Neural cell (in vitro differentiated cells): ENCODE results near the gene ANKIB1. TPM values are rescaled to one million over a fixed set of nuclear protein-coding genes. Genes with fewer than 3 reads are reported as not detected.

Source experiments
- H2AFZ ChIP-seq: fragments of 200-600, 300-800 bp; sonication (generic), shearing (Covaris generic); 2 replicates; pipeline ENCODE4 v1.6.0; 2014; ENCODE audit warnings: low read depth, mild to moderate bottlenecking, antibody characterized with exemption, low read length, moderate library complexity
- H3F3A ChIP-seq: fragments of 200-600 bp; shearing (Covaris generic); 2 replicates; pipeline ENCODE4 v1.6.1; 2016; ENCODE audit warnings: mild to moderate bottlenecking, moderate library complexity, mixed read lengths, antibody characterized with exemption, low read length; ENCODE audit not compliant: insufficient read depth, poor library complexity, severe bottlenecking
- H3K27ac ChIP-seq: fragments of 200-600, 300-800 bp; sonication (generic), shearing (Covaris generic); 2 replicates; pipeline ENCODE4 v1.5.1; 2014; ENCODE audit warnings: mild to moderate bottlenecking, low read length, moderate library complexity
- H3K27me3 ChIP-seq: fragments of 300-800, 200-600 bp; sonication (generic), shearing (Covaris generic); 2 replicates; pipeline ENCODE4 v1.6.0; 2014; ENCODE audit warnings: mild to moderate bottlenecking, low read depth, low read length, moderate library complexity; ENCODE audit not compliant: insufficient read depth
- H3K36me3 ChIP-seq: fragments of 300-800, 200-600 bp; sonication (generic), shearing (Covaris generic); 2 replicates; pipeline ENCODE4 v1.5.1; 2014; ENCODE audit warnings: mild to moderate bottlenecking, antibody characterized with exemption, low read length, moderate library complexity; ENCODE audit not compliant: insufficient read depth
- H3K4me2 ChIP-seq: fragments of 300-800, 200-600 bp; sonication (generic), shearing (Covaris generic); 2 replicates; pipeline ENCODE4 v1.6.0; 2014; ENCODE audit warnings: mild to moderate bottlenecking, low read length
- H3K4me3 ChIP-seq: fragments of 300-800, 200-600 bp; sonication (generic), shearing (Covaris generic); 2 replicates; pipeline ENCODE4 v1.5.1; 2014; ENCODE audit warnings: mild to moderate bottlenecking, low read length, moderate library complexity
- H3K79me2 ChIP-seq: fragments of 200-600 bp; shearing (Covaris generic); replicated peaks from 2 replicates; pipeline ENCODE4 v1.6.0; 2014; ENCODE audit warnings: mild to moderate bottlenecking, low read length, moderate library complexity; ENCODE audit not compliant: insufficient read depth
- H3K9ac ChIP-seq: fragments of 300-800, 200-600 bp; sonication (generic), shearing (Covaris generic); 2 replicates; pipeline ENCODE4 v1.6.1; 2016; ENCODE audit warnings: mild to moderate bottlenecking, low read length, mixed read lengths
- H3K9me2 ChIP-seq: fragments of 200-600 bp; shearing (Covaris generic); 2 replicates; pipeline ENCODE4 v1.6.1; 2016; ENCODE audit warnings: mild to moderate bottlenecking, low read length, mixed read lengths; ENCODE audit not compliant: insufficient read depth
- H3K9me3 ChIP-seq: fragments of 200-600, 300-800 bp; sonication (generic), shearing (Covaris generic); 2 replicates; pipeline ENCODE4 v1.6.1; 2016; ENCODE audit warnings: mild to moderate bottlenecking, mixed run types, low read length, moderate library complexity, mixed read lengths
- H4K20me1 ChIP-seq: fragments of 200-600 bp; shearing (Covaris generic); 2 replicates; pipeline ENCODE4 v1.6.1; 2016; ENCODE audit warnings: mild to moderate bottlenecking, mixed run types; ENCODE audit not compliant: insufficient read depth
- EP300 ChIP-seq: fragments of 450-650 bp; conservative IDR thresholded peaks from 2 replicates; pipeline ENCODE4 v1.6.1; 2014; ENCODE audit warnings: antibody characterized with exemption, mild to moderate bottlenecking, moderate library complexity; ENCODE audit not compliant: poor library complexity, severe bottlenecking
- EZH2 ChIP-seq: fragments of 200-600, 300-800 bp; shearing (Covaris generic), sonication (generic); IDR thresholded peaks from 2 replicates; pipeline ENCODE4 v1.6.1; 2014; ENCODE audit warnings: antibody characterized with exemption, low read length, borderline replicate concordance, mild to moderate bottlenecking; ENCODE audit not compliant: insufficient read depth, poor library complexity, severe bottlenecking
- MXI1 ChIP-seq: fragments of 450-650 bp; conservative IDR thresholded peaks from 2 replicates; pipeline ENCODE4 v1.6.1; 2014; ENCODE audit warnings: antibody characterized with exemption, mild to moderate bottlenecking; ENCODE audit not compliant: poor library complexity, severe bottlenecking
- POLR2AphosphoS5 ChIP-seq: IDR thresholded peaks from 2 replicates; pipeline ENCODE4 v1.6.1; 2012
- RAD21 ChIP-seq: fragments of 450-650 bp; conservative IDR thresholded peaks from 2 replicates; pipeline ENCODE4 v1.6.1; 2014; ENCODE audit warnings: antibody characterized with exemption, mild to moderate bottlenecking, moderate library complexity
- SMC3 ChIP-seq: fragments of 450-650 bp; conservative IDR thresholded peaks from 2 replicates; pipeline ENCODE4 v1.6.1; 2014; ENCODE audit warnings: antibody characterized with exemption, mild to moderate bottlenecking, moderate library complexity; ENCODE audit not compliant: poor library complexity
- TAF1 ChIP-seq: IDR thresholded peaks from 2 replicates; pipeline ENCODE4 v1.6.1; 2012; ENCODE audit warnings: low read depth
- polyA plus RNA-seq: library from polyadenylated mRNA; depleted of rRNA; stranded (reverse); fragments of >200 nt; gene quantifications from 2 replicates; pipeline ENCODE4 v1.2.3, GENCODE V29; 2014
- TF ChIP-seq, protein P1 (sequence below): fragments of 450-650 bp; IDR thresholded peaks from 2 replicates; pipeline ENCODE4 v1.5.1; 2014; ENCODE audit warnings: antibody characterized with exemption, mild to moderate bottlenecking, moderate library complexity; ENCODE audit not compliant: poor library complexity, severe bottlenecking
- TF ChIP-seq, protein P2 (sequence below): IDR thresholded peaks from 2 replicates; pipeline ENCODE4 v1.6.1; 2012; ENCODE audit warnings: borderline replicate concordance

ANKIB1 gene
- polyA plus RNA-seq, 1 donor from 2014 or later = 83.0 TPM

DNA sequence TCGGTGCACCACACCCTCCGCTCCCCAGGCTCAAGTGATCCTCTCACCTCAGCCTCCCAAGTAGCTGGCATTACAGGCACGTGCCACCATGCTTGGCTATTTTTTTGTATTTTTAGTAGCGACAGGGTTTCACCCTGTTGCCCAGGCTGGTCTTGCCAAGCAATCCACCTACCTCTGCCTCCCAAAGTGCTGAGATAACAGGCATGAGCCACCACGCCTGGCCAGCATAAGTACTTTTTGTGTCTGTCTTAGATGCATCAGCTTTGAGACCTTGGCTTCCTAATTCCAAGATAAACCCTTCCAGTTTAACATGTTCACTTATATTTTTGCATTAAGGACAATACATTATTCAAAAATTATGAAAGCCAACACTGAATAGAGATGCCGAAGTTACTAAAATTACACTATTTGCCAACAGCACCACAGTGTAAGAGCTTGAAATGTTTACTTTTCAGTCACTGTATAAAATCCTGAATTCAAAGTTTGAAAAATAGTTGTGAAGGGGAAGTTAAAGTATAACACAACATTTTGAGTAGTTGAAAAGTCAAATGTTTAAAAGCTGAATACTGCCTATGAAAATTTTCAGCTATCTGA is 36.5 kb downstream of the ANKIB1 start:
- H3K27me3 ChIP-seq = no peaks in the 10 kb centered on the region
- no peak overlapping the region for H3K27ac ChIP-seq
- no peak overlapping the region for H3K4me3 ChIP-seq
- peaks cover 22% of the 10 kb centered on the region for H3K79me2 ChIP-seq
- no peak for TF ChIP-seq EZH2
- TF ChIP-seq SMC3 = no peak
- TF ChIP-seq, protein P1, sequence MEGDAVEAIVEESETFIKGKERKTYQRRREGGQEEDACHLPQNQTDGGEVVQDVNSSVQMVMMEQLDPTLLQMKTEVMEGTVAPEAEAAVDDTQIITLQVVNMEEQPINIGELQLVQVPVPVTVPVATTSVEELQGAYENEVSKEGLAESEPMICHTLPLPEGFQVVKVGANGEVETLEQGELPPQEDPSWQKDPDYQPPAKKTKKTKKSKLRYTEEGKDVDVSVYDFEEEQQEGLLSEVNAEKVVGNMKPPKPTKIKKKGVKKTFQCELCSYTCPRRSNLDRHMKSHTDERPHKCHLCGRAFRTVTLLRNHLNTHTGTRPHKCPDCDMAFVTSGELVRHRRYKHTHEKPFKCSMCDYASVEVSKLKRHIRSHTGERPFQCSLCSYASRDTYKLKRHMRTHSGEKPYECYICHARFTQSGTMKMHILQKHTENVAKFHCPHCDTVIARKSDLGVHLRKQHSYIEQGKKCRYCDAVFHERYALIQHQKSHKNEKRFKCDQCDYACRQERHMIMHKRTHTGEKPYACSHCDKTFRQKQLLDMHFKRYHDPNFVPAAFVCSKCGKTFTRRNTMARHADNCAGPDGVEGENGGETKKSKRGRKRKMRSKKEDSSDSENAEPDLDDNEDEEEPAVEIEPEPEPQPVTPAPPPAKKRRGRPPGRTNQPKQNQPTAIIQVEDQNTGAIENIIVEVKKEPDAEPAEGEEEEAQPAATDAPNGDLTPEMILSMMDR = no peak
- TF ChIP-seq RAD21 = no peak
- no peak for TF ChIP-seq POLR2AphosphoS5
- TF ChIP-seq, protein P2, sequence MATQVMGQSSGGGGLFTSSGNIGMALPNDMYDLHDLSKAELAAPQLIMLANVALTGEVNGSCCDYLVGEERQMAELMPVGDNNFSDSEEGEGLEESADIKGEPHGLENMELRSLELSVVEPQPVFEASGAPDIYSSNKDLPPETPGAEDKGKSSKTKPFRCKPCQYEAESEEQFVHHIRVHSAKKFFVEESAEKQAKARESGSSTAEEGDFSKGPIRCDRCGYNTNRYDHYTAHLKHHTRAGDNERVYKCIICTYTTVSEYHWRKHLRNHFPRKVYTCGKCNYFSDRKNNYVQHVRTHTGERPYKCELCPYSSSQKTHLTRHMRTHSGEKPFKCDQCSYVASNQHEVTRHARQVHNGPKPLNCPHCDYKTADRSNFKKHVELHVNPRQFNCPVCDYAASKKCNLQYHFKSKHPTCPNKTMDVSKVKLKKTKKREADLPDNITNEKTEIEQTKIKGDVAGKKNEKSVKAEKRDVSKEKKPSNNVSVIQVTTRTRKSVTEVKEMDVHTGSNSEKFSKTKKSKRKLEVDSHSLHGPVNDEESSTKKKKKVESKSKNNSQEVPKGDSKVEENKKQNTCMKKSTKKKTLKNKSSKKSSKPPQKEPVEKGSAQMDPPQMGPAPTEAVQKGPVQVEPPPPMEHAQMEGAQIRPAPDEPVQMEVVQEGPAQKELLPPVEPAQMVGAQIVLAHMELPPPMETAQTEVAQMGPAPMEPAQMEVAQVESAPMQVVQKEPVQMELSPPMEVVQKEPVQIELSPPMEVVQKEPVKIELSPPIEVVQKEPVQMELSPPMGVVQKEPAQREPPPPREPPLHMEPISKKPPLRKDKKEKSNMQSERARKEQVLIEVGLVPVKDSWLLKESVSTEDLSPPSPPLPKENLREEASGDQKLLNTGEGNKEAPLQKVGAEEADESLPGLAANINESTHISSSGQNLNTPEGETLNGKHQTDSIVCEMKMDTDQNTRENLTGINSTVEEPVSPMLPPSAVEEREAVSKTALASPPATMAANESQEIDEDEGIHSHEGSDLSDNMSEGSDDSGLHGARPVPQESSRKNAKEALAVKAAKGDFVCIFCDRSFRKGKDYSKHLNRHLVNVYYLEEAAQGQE = no peak
- TF ChIP-seq MXI1 = no peak
- no peak for TF ChIP-seq TAF1
- TF ChIP-seq EP300 = no peak
- no peak overlapping the region for H3K9ac ChIP-seq
- no peak overlapping the region for H2AFZ ChIP-seq
- H3K9me2 ChIP-seq = no peaks in the 10 kb centered on the region
- H3K36me3 ChIP-seq = peaks cover 5% of the 10 kb centered on the region
- H3K9me3 ChIP-seq = peaks cover 5% of the 10 kb centered on the region
- H4K20me1 ChIP-seq = no peaks in the 10 kb centered on the region
- H3K4me2 ChIP-seq = no peak overlapping the region
- H3F3A ChIP-seq = no peaks in the 10 kb centered on the region

DNA sequence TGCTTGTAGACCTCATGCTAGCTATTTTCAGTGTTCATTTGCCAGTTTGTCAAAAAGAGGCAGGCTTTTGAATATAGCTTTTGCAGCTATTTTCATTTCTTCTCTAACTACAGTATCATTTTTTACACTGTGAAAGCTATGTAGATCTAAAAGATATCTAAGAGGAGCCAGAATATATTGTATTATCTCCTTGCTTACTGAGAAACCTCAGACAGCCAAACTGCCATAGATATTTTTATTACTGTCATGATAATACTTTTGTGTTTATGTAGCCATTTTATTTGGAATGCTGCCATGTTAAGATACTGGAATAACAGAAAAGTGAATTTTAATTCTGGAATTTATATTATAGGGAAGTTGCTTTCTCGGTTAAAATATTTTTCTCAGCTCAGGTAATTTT is 37.2 kb downstream of the ANKIB1 start:
- Histone ChIP-seq H3K9me3 (peaks cover 5% of the 10 kb centered on the region), H3K27me3 (no peaks in the 10 kb centered on the region), H4K20me1 (no peaks in the 10 kb centered on the region), H3K4me2 (no peak overlapping the region), H3K9ac (no peak overlapping the region), H3F3A (no peaks in the 10 kb centered on the region), H3K27ac (no peak overlapping the region), H3K36me3 (peaks cover 5% of the 10 kb centered on the region), H3K4me3 (no peak overlapping the region), H2AFZ (no peak overlapping the region), H3K9me2 (no peaks in the 10 kb centered on the region), H3K79me2 (peaks cover 22% of the 10 kb centered on the region)
- TF ChIP-seq, protein P1 = no peak
- TF ChIP-seq RAD21 = no peak
- TF ChIP-seq EZH2 = no peak
- TF ChIP-seq EP300 = no peak
- TF ChIP-seq, protein P2 = no peak
- TF ChIP-seq SMC3 = no peak
- TF ChIP-seq MXI1 = no peak
- no peak for TF ChIP-seq TAF1
- no peak for TF ChIP-seq POLR2AphosphoS5
